Natural killer cell treated with Interleukin-12 subunit alpha and Interleukin-12 subunit beta and Interleukin-15 and Interleukin-18, amount 100 ng/mL, for 72 hours (primary cell): ENCODE data around the gene C2orf72. TPM values are rescaled to one million over a fixed set of nuclear protein-coding genes. Genes with fewer than 3 reads are reported as not detected.

Experiments used
- ATAC-seq, 2 donors: fragments of 150-1000 bp; cut with Tn5 transposase in 1 of 2; sonication (Bioruptor Pico), chemical (Tn5 transposase) in 1 of 2; 2 replicates each; pipeline ENCODE4 v1.10.0; 2021
- DNase-seq: peaks from one replicate; pipeline ENCODE4 v3.0.0; 2022; ENCODE audit warnings: low spot score
- H3K27ac Mint-ChIP-seq, 2 donors: 1 replicate in 1 of 2; 2 replicates in 1 of 2; pipeline ENCODE4 v1.8.0; 2022; ENCODE audit warnings: mixed read lengths in 2 of 2, mild to moderate bottlenecking in 1 of 2, moderate library complexity in 1 of 2
- H3K27me3 Mint-ChIP-seq, 2 donors: 1 replicate in 1 of 2; 2 replicates in 1 of 2; pipeline ENCODE4 v1.8.0; 2022; ENCODE audit warnings: mixed read lengths in 2 of 2
- H3K36me3 Mint-ChIP-seq: one replicate; pipeline ENCODE4 v1.8.0; 2022; ENCODE audit warnings: mixed read lengths
- H3K4me1 Mint-ChIP-seq, 2 donors: 1 replicate in 1 of 2; 2 replicates in 1 of 2; pipeline ENCODE4 v1.8.0; 2022; ENCODE audit warnings: low read depth in 2 of 2, mixed read lengths in 2 of 2, mild to moderate bottlenecking in 1 of 2
- H3K4me3 Mint-ChIP-seq: one replicate; pipeline ENCODE4 v1.8.0; 2022; ENCODE audit warnings: mixed read lengths
- H3K9me3 Mint-ChIP-seq: 2 replicates; pipeline ENCODE4 v1.8.0; 2022; ENCODE audit warnings: mixed read lengths
- total RNA-seq, 2 donors: library from RNA; stranded (reverse); gene quantifications; one replicate each; pipeline ENCODE4 v1.2.3, GENCODE V29; 2022

The C2orf72 gene
- total RNA-seq, 2 donors from 2014 or later = 0.36 to 2.2 TPM

DNA sequence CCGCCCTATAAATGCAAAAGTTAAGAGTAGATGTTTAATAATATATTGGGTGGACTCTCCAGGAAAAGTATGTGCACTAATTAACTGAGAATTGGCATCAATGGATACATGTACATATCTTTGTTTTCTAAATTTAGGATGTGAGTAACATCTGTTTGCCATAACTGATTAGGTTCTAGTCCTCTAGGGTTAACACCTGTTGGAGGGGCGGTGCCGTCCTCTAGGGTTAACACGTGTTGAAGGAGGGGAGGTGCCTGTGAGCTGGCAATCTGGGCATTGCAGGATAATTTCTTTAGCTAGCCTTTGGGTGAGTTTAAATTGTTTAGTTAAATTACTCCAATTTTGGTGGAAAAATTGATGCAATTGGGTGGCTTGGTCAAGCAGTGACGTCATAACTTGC lies 56.6 kb downstream of the C2orf72 start:
- DNase-seq (no peak), ATAC-seq (no peak)
- Mint-ChIP-seq H3K36me3 (peaks cover 27% of the 10 kb centered on the region), H3K4me1 (peaks cover 0 to 5% of the 10 kb centered on the region in 2 donors), H3K27me3 (no peaks in the 10 kb centered on the region), H3K27ac (no peak overlapping the region), H3K4me3 (no peak overlapping the region), H3K9me3 (no peaks in the 10 kb centered on the region)

DNA sequence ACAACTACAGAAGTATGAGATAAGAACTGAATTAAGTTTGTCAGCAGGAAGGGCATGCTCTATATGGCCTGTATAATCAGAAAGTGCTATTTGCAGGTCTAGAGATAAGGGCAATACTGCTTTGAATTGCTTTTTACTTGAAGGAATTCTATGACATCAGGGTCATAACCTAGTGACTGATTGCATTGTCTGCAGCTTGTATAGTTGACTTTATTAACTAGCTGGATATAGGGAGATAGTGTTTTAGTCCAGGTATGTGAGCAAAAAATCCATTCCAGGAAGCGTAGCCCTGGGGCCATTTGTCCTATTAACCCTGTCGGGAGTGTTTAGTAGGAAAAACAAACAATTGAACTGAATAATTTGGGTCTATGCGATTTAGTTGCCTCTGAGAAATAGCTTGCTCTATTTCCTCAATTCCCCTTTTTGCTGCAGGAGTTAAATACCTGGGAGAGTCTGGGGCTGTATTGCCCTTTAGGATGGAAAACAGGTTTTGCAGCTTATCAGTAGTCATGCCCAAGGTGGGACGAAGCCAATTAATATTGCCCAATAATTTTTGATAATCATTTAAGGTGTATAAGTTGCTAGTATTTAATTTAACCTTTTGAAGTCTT lies 57.5 kb downstream of the C2orf72 start:
- Mint-ChIP-seq H3K36me3 (peaks cover 31% of the 10 kb centered on the region), H3K27me3 (no peaks in the 10 kb centered on the region), H3K4me1 (peaks cover 0 to 5% of the 10 kb centered on the region in 2 donors), H3K27ac (no peak overlapping the region), H3K9me3 (no peaks in the 10 kb centered on the region), H3K4me3 (no peak overlapping the region)
- ATAC-seq (no peak), DNase-seq (no peak)

Other genes starting within 250 kb of the C2orf72 start
- gene ITM2C, start 172.6 kb upstream of the C2orf72 start, total RNA-seq = 10 to 100 TPM in 1 of 2 donors, 1 to 10 TPM in 1; 2.7 to 21.7 TPM
- 1 to 10 TPM in 1 of 2 donors, under 1 TPM in 1; 0.26 to 5.5 TPM for gene GPR55, start 112.3 kb upstream of the C2orf72 start, total RNA-seq
- under 1 TPM in 1 of 2 donors, not detected in 1; 0.50 TPM for gene SPATA3, start 41.4 kb upstream of the C2orf72 start, total RNA-seq
- gene PSMD1, start 19.3 kb downstream of the C2orf72 start, total RNA-seq = 100 to 1,000 TPM; 151 to 153 TPM
- gene HTR2B, start 87.5 kb downstream of the C2orf72 start, total RNA-seq = not detected
- gene ARMC9, start 161.1 kb downstream of the C2orf72 start, total RNA-seq = 1 to 10 TPM; 2.5 to 4.8 TPM